Fibroblast of the aortic adventitia (primary cell): ENCODE results near the gene C9. TPM values are rescaled to one million over a fixed set of nuclear protein-coding genes. Genes with fewer than 3 reads are reported as not detected.
"Not testable (repeated sequence)": the region's sequence is repeated elsewhere in the genome, so short reads cannot be mapped to it uniquely, and the experiment has no call there.

Experiments used
- DNase-seq: peaks from one replicate; pipeline ENCODE4 v3.0.0-alpha.2; 2010; ENCODE audit warnings: low read depth
- H3K4me3 ChIP-seq: 2 replicates; pipeline ENCODE4 v1.5.1; 2011; ENCODE audit warnings: low read depth, mild to moderate bottlenecking, control low read depth, low read length, moderate library complexity
- CTCF ChIP-seq: IDR thresholded peaks from 2 replicates; pipeline ENCODE4 v1.5.1; 2011; ENCODE audit warnings: mild to moderate bottlenecking, low read length, control low read depth, inconsistent platforms; ENCODE audit not compliant: insufficient read depth
- total RNA-seq: library from RNA; depleted of rRNA; stranded (reverse); fragments of >200 nt; gene quantifications from 2 replicates; pipeline ENCODE4 v1.2.3, GENCODE V29; 2012; ENCODE audit warnings: low replicate concordance

C9 gene
- total RNA-seq, 1 donor = not detected

- TF ChIP-seq CTCF = no peak
- H3K4me3 ChIP-seq = no peak overlapping the region
- DNase-seq = no peak
These were observed 79.7 kb downstream of the C9 start for GRCh38 chr5:39284552-39284951.

DNA sequence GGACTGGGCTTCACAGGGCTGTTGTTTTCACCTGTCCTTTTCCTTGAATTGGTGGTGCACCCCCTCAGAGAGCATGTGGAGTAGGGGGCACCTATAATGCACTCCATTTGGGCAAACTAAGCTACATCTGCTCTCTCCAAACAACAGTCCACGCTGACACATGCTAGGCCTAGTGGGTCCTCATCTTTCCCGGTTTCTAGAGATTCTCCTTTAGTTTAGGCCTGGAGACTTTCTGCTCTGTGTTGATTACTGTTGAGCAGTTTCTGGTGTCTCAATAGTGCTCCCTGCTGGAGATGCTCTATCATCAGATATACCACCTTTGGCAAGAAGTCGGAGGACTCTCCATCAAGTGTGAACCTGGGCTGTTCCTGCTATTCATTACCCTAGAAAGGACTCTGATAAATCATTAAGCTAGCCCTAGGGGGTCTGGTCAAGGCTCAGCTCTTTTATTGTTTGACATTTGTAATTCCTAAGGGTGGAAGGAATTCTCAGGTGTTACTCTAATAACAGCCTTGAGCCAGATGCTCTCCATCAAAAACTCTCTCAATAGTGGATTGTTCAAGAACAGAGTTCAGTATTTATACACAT is 81.0 kb downstream of the C9 start:
- DNase-seq = peak; percentile 84
- H3K4me3 ChIP-seq = no peak overlapping the region
- peak; percentile 77 for TF ChIP-seq CTCF

GRCh38 chr5:39282561-39282960 is 81.7 kb downstream of the C9 start:
- no peak for DNase-seq
- TF ChIP-seq CTCF = no peak
- no peak overlapping the region for H3K4me3 ChIP-seq

DNA sequence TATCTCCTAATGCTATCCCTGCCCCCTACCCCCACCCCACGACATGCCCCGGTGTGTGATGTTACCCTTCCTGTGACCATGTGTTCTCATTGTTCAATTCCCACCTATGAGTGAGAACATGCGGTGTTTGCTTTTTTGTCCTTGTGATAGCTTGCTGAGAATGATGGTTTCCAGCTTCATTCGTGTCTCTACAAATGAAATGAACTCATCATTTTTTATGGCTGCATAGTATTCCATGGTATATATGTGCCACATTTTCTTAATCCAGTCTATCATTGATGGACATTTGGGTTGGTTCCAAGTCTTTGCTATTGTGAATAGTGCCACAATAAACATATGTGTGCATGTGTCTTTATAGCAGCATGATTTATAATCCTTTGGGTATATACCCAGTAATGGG is 88.4 kb downstream of the C9 start:
- not testable (repeated sequence) for H3K4me3 ChIP-seq, DNase-seq

- TF ChIP-seq CTCF = no peak
- no peak overlapping the region for H3K4me3 ChIP-seq
- DNase-seq = peak; percentile 13
These were observed 89.8 kb downstream of the C9 start for GRCh38 chr5:39274398-39275085.

DNA sequence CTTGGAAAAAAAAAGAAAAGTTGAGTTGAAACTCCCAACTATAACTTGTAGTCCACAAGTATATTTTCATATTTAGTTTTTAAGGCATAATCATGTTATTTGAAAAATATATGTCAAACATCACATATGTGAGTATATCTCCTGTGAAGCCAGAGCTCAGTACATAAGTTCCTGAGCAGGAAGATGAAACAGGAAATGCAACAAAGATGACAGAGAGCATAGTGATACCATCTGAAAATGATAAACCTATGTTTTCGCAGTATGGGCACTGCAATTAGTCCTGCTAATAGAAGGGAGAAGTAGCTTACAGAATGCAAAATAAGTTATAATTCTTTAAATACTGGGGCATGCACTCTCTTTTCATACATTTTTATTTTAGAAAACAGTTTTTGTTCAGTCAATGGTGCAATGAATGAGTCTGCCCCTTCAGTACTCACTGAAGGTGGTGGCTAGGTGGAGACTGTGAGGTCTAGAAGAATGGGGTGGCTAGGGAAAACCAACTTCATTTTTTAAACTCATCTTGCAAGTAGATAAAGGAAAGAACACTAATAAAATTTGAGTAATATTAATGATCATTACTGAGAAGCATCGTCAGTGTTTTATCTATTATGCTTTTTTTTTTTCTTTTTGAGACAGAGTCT is 90.9 kb downstream of the C9 start:
- TF ChIP-seq CTCF = no peak
- no peak overlapping the region for H3K4me3 ChIP-seq
- no peak for DNase-seq

DNA sequence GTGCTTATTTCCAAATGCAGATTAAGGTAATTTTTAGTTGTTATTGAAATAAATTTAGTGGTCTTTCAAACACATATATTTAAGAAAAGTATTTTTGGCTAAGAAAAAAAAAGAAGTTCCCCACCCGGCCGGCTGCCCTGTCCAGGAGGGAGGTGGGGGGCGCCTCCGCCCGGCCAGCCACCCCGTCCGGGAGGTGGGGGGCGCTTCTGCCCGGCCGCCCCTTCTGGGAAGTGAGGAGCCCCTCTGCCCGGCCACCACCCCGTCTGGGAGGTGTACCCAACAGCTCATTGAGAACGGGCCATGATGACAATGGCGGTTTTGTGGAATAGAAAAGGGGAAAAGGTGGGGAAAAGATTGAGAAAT is 91.4 kb downstream of the C9 start:
- DNase-seq, H3K4me3 ChIP-seq: not testable (repeated sequence)

- DNase-seq = no peak
- H3K4me3 ChIP-seq = no peak overlapping the region
- TF ChIP-seq CTCF = no peak
These were observed 94.0 kb downstream of the C9 start for GRCh38 chr5:39270225-39270848.
